Pancreas (tissue), 10 donors: ENCODE data around the gene PDZD7. TPM values are rescaled to one million over a fixed set of nuclear protein-coding genes. Genes with fewer than 3 reads are reported as not detected.

Experiments
- ATAC-seq, 4 donors: fragments of 200-7000 bp; cut with Tn5 transposase; one replicate each; pipeline versions ENCODE4 v1.8.0 to v1.9.1; 2020; ENCODE audit warnings: mild to moderate bottlenecking in 4 of 4, moderate library complexity in 4 of 4
- DNase-seq, 6 donors: peaks; one replicate each; pipeline ENCODE4 v3.0.0-alpha.2; 2020
- FAIRE-seq: peaks from 2 replicates; lab custom pipeline; 2012; peaks lifted over from hg19 to GRCh38; lab: Jason Lieb, UNC
- H3K27ac ChIP-seq, 4 donors: fragments of 200-600 bp; sonication (generic); 1 replicate in 3 of 4; 2 replicates in 1 of 4; pipeline versions ENCODE4 v1.5.0 to v1.8.0; 2020
- H3K27me3 ChIP-seq, 4 donors: fragments of 200-600 bp; one replicate each; pipeline ENCODE4 v1.8.0; 2021
- H3K36me3 ChIP-seq, 3 donors: fragments of 200-600 bp; sonication (generic) in 1 of 3; one replicate each; pipeline versions ENCODE4 v1.5.0 to v1.8.0; 2020 to 2021
- H3K4me1 ChIP-seq, 3 donors: fragments of 200-600 bp; one replicate each; pipeline ENCODE4 v1.8.0; 2021
- H3K4me3 ChIP-seq, 4 donors: fragments of 200-600 bp; sonication (generic) in 2 of 4; one replicate each; pipeline versions ENCODE4 v1.5.0 to v1.8.0; 2020 to 2021
- H3K9me3 ChIP-seq, 4 donors: fragments of 200-600 bp; one replicate each; pipeline ENCODE4 v1.8.0; 2021
- WGBS, 2 donors: extraction: QIAGEN DNeasy Blood & Tissue Kit; methylation state at CpG; one replicate each; pipeline ENCODE4 v1.1.7; 2013; 5-methylcytosine and 5-hydroxymethylcytosine counted together
- intact Hi-C, 3 donors: fragments of 100-400 bp; cut with DNase I; formaldehyde crosslinking; loops; one replicate each; pipeline versions ENCODE4 v1.11.1 to v1.14.2; 2022
- polyA plus RNA-seq, 2 donors: library from polyadenylated mRNA; stranded (reverse); fragments of 200-250 nt; gene quantifications; one replicate each; pipeline ENCODE4 v1.2.3, GENCODE V29; 2013
- total RNA-seq, 6 donors: library from RNA; stranded (reverse); fragmentation: NEBNext Ultra II Directional in 4 of 6; extraction: Animal tissue kit (Norgen Biotek cat#: 25700) in 4 of 6; gene quantifications; one replicate each; pipeline versions ENCODE4 v1.2.1 to v1.2.4, GENCODE V29; 2021 to 2023
- TF ChIP-seq, protein P1 (sequence below), 4 donors: fragments of 200-600 bp; sonication (generic) in 3 of 4; IDR thresholded peaks; one replicate each; pipeline versions ENCODE4 v1.5.0 to v1.8.0; 2021; ENCODE audit warnings: antibody characterized with exemption in 4 of 4
- donor health status: healthy with polysubstance abuse.
- donor health status: DM: no; HTN: no; CAD: no; lungs with moderate emphysema.
- donor health status: DM: no; HTN: no; CAD: no.
- donor health status: control.
- donor health status: control.
- donor health status: Bipolar disorder and iron deficiency.
- donor health status: DM: yes; HTN: yes; CAD: no.
- donor health status: DM: no; HTN: no; CAD: no.
- donor health status: DM: no; HTN: no; CAD: no.
- donor health status: DM: yes; HTN: yes; CAD: no.

PDZD7 gene
- total RNA-seq: under 1 TPM; 0.18 to 0.49 (median 0.27) TPM
- under 1 TPM; 0.89 to 0.99 TPM for polyA plus RNA-seq

DNA sequence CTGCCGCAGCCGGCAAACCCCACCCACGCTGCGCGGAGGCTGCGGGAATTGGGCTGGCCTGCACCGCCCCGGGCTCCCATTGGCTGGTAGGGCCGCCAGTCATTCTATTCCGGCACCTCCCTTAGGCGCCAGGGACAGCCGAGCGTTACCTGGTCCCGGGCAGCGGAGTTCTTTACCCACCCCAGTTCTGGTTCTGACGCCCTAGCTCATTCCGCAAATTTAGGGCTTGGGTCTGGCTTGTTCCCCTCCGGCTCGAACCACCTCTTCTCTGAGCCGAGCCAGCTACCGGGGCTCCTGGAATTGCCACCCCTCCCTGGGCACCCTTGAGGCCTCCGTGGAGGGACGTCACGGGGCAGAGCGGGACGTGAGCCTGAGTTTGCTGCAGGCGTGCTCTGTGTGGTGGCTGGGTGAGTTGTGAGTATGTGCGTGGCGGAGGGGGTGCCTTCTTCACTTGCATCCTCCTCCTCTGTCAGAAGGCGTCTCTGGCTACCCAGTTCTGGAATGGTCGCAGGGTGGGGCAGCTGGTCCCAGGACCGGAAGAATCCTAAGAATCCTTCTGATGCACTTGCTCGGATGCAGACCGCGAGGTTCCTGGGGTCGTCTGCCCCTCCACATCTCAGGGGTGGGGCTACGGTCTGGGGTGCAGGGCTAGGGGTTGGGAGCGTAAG, at the start of gene PDZD7, which contains the start of gene SFXN3:
PDZD7 (minus strand) TSS at position 2 of the 668 bp plus-strand sequence. CDS start 910 bp downstream, outside the sequence.
SFXN3 (plus strand) TSS at position 107 of the 668 bp plus-strand sequence. CDS start 3,461 bp downstream, outside the sequence.
- intact Hi-C loops: no loop called here
- ATAC-seq (peak; percentile 91 to 94 (median 92)), DNase-seq (peak; percentile 97 to 98 (median 98)), FAIRE-seq (no peak)
- TF ChIP-seq, protein P1, sequence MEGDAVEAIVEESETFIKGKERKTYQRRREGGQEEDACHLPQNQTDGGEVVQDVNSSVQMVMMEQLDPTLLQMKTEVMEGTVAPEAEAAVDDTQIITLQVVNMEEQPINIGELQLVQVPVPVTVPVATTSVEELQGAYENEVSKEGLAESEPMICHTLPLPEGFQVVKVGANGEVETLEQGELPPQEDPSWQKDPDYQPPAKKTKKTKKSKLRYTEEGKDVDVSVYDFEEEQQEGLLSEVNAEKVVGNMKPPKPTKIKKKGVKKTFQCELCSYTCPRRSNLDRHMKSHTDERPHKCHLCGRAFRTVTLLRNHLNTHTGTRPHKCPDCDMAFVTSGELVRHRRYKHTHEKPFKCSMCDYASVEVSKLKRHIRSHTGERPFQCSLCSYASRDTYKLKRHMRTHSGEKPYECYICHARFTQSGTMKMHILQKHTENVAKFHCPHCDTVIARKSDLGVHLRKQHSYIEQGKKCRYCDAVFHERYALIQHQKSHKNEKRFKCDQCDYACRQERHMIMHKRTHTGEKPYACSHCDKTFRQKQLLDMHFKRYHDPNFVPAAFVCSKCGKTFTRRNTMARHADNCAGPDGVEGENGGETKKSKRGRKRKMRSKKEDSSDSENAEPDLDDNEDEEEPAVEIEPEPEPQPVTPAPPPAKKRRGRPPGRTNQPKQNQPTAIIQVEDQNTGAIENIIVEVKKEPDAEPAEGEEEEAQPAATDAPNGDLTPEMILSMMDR (IDR thresholded peaks at IDR 0.05): no peak
- H3K36me3 ChIP-seq: peaks cover 0 to 9% (median 5%) of the 10 kb centered on the region in 3 donors
- peak within 1 kb of the TSS; percentile 72 to 91 (median 89) for H3K27ac ChIP-seq
- no peaks in the 10 kb centered on the region for H3K27me3 ChIP-seq
- no peaks in the 10 kb centered on the region for H3K9me3 ChIP-seq
- 0% methylated on average over 35 to 38 of the region's 38 CpGs for WGBS, 2 donors
- H3K4me1 ChIP-seq: peaks cover 0 to 12% (median 0%) of the 10 kb centered on the region in 3 donors
- H3K4me3 ChIP-seq: peak within 1 kb of the TSS; percentile 48 to 73 (median 56)

DNA sequence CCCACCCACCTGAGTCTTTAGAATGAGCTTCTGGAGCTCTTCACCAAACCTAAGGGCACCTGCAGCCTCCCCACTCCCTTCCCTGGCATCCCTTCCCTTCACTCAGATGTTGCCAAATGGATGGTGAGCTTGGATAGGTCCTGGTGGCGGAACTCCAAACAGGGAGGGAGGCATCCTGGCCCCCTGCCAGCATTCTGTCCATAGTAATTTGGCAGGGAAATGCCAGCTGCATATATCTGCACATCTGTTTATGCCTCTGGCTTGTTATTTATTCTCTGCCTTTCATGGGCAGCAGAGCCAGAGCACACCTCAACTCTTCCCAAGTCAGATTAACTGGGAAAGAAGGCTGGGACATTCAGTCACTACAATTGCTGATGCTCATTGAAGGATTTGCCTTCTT, 48.9 kb upstream of the PDZD7 start:
- WGBS, 2 donors: 78 to 83% methylated on average over 1 of the region's 1 CpG
- TF ChIP-seq, protein P1 (IDR thresholded peaks at IDR 0.05): no peak
- no peaks in the 10 kb centered on the region for H3K27me3 ChIP-seq
- H3K27ac ChIP-seq: no peak overlapping the region
- intact Hi-C loops: no loop called here
- H3K36me3 ChIP-seq: no peaks in the 10 kb centered on the region
- ATAC-seq: no peak
- no peaks in the 10 kb centered on the region for H3K4me1 ChIP-seq
- H3K4me3 ChIP-seq: no peak overlapping the region
- no peaks in the 10 kb centered on the region for H3K9me3 ChIP-seq
- no peak for DNase-seq
- no peak for FAIRE-seq

DNA sequence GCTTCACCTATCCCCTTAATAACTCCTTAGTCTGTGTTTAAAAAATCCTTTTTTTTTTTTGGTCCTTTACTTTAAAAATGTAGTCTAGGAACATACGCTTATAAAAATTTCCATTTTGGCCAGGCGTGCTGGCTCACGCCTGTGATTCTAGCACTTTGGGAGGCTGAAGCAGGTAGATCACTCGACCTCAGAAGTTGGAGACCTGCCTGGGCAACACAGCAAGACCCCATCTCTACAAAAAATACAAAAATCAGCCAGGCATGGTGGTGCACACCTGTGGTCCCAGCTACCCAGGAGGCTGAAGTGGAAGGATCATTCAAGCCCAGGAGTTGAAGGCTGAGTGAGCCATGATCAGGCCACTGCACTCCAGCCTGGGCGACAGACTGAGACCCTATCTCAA, 45.7 kb upstream of the PDZD7 start:
- Histone ChIP-seq H3K4me3 (no peak overlapping the region), H3K9me3 (no peaks in the 10 kb centered on the region), H3K27ac (no peak overlapping the region), H3K4me1 (no peaks in the 10 kb centered on the region), H3K27me3 (no peaks in the 10 kb centered on the region), H3K36me3 (no peaks in the 10 kb centered on the region)
- FAIRE-seq (no peak), DNase-seq (no peak), ATAC-seq (no peak)
- TF ChIP-seq, protein P1 (IDR thresholded peaks at IDR 0.05): no peak
- intact Hi-C loops: no loop called here
- 69 to 70% methylated on average over 5 of the region's 5 CpGs for WGBS, 2 donors

DNA sequence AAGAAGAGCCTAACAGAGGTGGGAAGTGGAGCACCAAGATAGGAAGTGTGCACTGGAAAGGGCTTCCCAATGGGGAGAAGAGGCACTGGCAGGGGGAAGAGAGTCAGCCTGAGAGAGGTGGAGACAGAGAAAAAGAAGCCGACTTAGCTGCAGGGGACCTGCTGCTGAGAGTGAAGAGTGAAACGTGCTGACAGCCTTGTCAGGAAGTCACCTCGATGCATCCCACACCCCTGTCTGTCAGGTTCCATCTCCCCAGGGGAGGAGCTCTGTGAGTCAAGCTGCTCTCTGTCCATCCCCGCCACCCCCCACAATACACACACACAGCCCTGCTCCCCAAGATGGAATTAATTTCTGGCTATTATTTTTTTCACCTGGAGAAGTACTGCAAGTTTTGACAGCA, 44.8 kb upstream of the PDZD7 start:
- H3K4me3 ChIP-seq: no peak overlapping the region
- no peak for FAIRE-seq
- TF ChIP-seq, protein P1 (IDR thresholded peaks at IDR 0.05): no peak

DNA sequence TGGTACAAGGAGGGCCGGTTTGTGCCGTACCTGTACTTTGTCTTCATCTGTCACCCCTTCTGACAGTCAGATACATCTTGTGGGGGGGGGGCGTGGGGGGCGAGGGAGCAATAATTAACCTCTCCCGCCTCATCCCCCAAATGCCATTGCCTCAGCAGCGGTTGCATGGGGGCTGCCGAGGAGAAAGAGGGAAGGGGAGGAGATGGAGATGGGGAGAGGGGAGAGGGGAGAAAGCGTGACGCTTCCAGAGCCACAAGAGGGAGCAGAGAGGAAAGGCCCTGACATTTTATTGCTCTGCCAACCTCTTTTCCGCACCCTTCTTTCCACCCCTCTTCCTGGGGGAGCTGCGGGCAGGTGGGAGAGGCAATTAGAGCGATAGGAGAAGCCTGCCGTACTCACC, 42.7 kb upstream of the PDZD7 start:
- WGBS, 2 donors: 13 to 16% methylated on average over 12 to 13 of the region's 13 CpGs
- Histone ChIP-seq H3K4me1 (no peaks in the 10 kb centered on the region), H3K9me3 (no peaks in the 10 kb centered on the region), H3K27me3 (no peaks in the 10 kb centered on the region), H3K27ac (no peak overlapping the region), H3K36me3 (no peaks in the 10 kb centered on the region), H3K4me3 (no peak overlapping the region)
- ATAC-seq (no peak), FAIRE-seq (no peak), DNase-seq (no peak)
- TF ChIP-seq, protein P1 (IDR thresholded peaks at IDR 0.05): no peak
- intact Hi-C loops: no loop called here

More for the DNA sequence above, 44.8 kb upstream of the PDZD7 start:
- intact Hi-C loops: no loop called here
- Histone ChIP-seq H3K27me3 (no peaks in the 10 kb centered on the region), H3K36me3 (no peaks in the 10 kb centered on the region), H3K4me1 (no peaks in the 10 kb centered on the region), H3K9me3 (no peaks in the 10 kb centered on the region), H3K27ac (no peak overlapping the region)
- 18% methylated on average over 4 of the region's 4 CpGs for WGBS, 2 donors
- DNase-seq (no peak), ATAC-seq (no peak)
